Panc1 (cell line): ENCODE measurements around the gene ANO4. TPM values are rescaled to one million over a fixed set of nuclear protein-coding genes. Genes with fewer than 3 reads are reported as not detected.

Experiments
- ATAC-seq: fragments of 200-7000 bp; cut with Tn5 transposase; 2 replicates; pipeline ENCODE4 v1.9.1; 2020; ENCODE audit warnings: mild to moderate bottlenecking, moderate library complexity
- BruUV-seq: library from RNA; stranded (reverse); fragments of 400-500 nt; replicated peaks from 2 replicates; lab custom pipeline; 2021; lab: Mats Ljungman, UMichigan
- CTCF ChIA-PET: fragments of 300-600 bp; sonication (Branson Sonifier 250); formaldehyde crosslinking; loops from one replicate; lab custom pipeline; 2022; ENCODE audit warnings: antibody characterized with exemption; lab: Charles Lee
- POLR2A ChIA-PET: fragments of 300-600 bp; sonication (Branson Sonifier 250); formaldehyde crosslinking; loops from one replicate; lab custom pipeline; 2022; ENCODE audit warnings: antibody characterized with exemption; lab: Charles Lee
- DNase-seq: peaks from one replicate; pipeline ENCODE4 v3.0.0-alpha.2; 2010; ENCODE audit warnings: low read depth, low spot score
- H3K27ac ChIP-seq: 2 replicates; pipeline ENCODE4 v1.5.1; 2011; ENCODE audit warnings: mild to moderate bottlenecking, low read length, inconsistent platforms
- H3K27me3 ChIP-seq: fragments of 200-500 bp; sonication (Bioruptor generic); 2 replicates; pipeline ENCODE4 v1.6.0; 2014; ENCODE audit warnings: low read length, inconsistent platforms; ENCODE audit not compliant: control insufficient read depth, insufficient read depth
- H3K36me3 ChIP-seq: fragments of 200-500 bp; sonication (Bioruptor generic); 2 replicates; pipeline ENCODE4 v1.5.1; 2014; ENCODE audit warnings: inconsistent platforms, mild to moderate bottlenecking, low read length, moderate library complexity; ENCODE audit not compliant: control insufficient read depth, insufficient read depth
- H3K4me1 ChIP-seq: 2 replicates; pipeline ENCODE4 v1.5.1; 2011; ENCODE audit warnings: inconsistent platforms, mild to moderate bottlenecking, low read length, moderate library complexity; ENCODE audit not compliant: control insufficient read depth, insufficient read depth
- H3K4me3 ChIP-seq, 2 experiments: 2 replicates each; pipeline ENCODE4 v1.5.1; 2011 to 2012; ENCODE audit warnings: low read depth in 2 of 2, low read length in 2 of 2, mild to moderate bottlenecking in 2 of 2, inconsistent platforms in 1 of 2, moderate library complexity in 1 of 2
- H3K9me3 ChIP-seq: fragments of 200-500 bp; sonication (Bioruptor generic); 2 replicates; pipeline ENCODE4 v1.5.1; 2014; ENCODE audit warnings: low read depth, mild to moderate bottlenecking, inconsistent platforms, low read length, moderate library complexity; ENCODE audit not compliant: control insufficient read depth, insufficient read depth
- CTCF ChIP-seq: fragments of 450-650 bp; IDR thresholded peaks from 2 replicates; pipeline ENCODE4 v1.5.1; 2017; ENCODE audit warnings: mild to moderate bottlenecking
- POLR2AphosphoS5 ChIP-seq: IDR thresholded peaks from 2 replicates; pipeline ENCODE4 v1.6.1; 2012; ENCODE audit warnings: mild to moderate bottlenecking, low read depth, low read length, moderate library complexity
- REST ChIP-seq, 2 experiments: IDR thresholded peaks; 2 replicates each; pipeline ENCODE4 v1.6.1; 2011 to 2012; ENCODE audit warnings: low read depth in 2 of 2, control low read depth in 1 of 2, low read length in 1 of 2, mild to moderate bottlenecking in 1 of 2, moderate library complexity in 1 of 2; ENCODE audit not compliant: insufficient read depth in 1 of 2
- SIN3A ChIP-seq: IDR thresholded peaks from 2 replicates; pipeline ENCODE4 v1.6.1; 2012; ENCODE audit warnings: low read depth, mild to moderate bottlenecking, low read length, moderate library complexity, borderline replicate concordance; ENCODE audit not compliant: insufficient read depth
- TCF7L2 ChIP-seq: IDR thresholded peaks from 2 replicates; pipeline ENCODE4 v1.6.1; 2011; ENCODE audit warnings: mild to moderate bottlenecking, low read depth, low read length, inconsistent platforms
- in situ Hi-C: cut with HindIII; loops from 2 replicates; pipeline ENCODE4 v1.10.0; 2016; ENCODE audit warnings: low sequenced_read_pairs, low pct_unique_long_range_greater_than_20kb
- intact Hi-C: fragments of 100-400 bp; cut with micrococcal nuclease; formaldehyde crosslinking; loops from one replicate; pipeline ENCODE4 v1.10.0; 2022; ENCODE audit not compliant: unreplicated experiment
- total RNA-seq: library from RNA; stranded (reverse); gene quantifications from one replicate; pipeline ENCODE4 v1.2.1, GENCODE V29; 2021; ENCODE audit not compliant: unreplicated experiment

ANO4 gene
- total RNA-seq, 1 experiment from 2014 or later: not detected

- ATAC-seq: no peak
Measured at GRCh38 chr12:100954118-100954517, 159.5 kb downstream of the ANO4 start.

DNA sequence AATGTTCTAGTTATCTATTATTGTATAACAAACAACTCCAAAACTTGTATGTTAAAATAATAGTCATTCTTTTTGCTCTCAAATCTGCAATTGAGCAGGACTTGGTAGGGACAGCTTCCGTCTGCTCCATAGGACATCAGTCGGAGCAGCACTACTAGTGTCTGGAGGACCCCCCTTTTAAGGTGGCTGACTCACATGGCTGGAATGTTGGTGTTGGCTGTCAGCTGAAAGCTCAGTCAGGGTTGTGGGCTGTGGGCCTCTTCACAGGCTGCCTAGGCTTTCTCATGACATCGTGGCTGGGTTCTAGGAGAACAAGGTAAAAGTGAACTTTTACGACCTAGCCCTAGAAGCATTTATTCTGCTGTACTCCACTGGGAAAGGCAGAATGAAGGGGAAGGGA, 160.6 kb downstream of the ANO4 start:
- ChIA-PET POLR2A (no interaction called here), CTCF (no interaction called here)
- no peaks in the 10 kb centered on the region for H3K27me3 ChIP-seq
- H3K4me1 ChIP-seq: no peaks in the 10 kb centered on the region
- in situ Hi-C loops (no loop called here), intact Hi-C loops (no loop called here)
- no peaks in the 10 kb centered on the region for H3K9me3 ChIP-seq
- H3K36me3 ChIP-seq: no peaks in the 10 kb centered on the region
- H3K4me3 ChIP-seq: no peak overlapping the region
- no peak overlapping the region for H3K27ac ChIP-seq
- DNase-seq (no peak), ATAC-seq (no peak)
- no TSS peak for BruUV-seq
- TF ChIP-seq POLR2AphosphoS5 (no peak), REST (IDR thresholded peaks at IDR 0.05; ENCODE audit: insufficient read depth in 1 of 2, low read depth in 2 of 2, low read length in 1 of 2) (no peak), CTCF (no peak), TCF7L2 (no peak), SIN3A (no peak)

More at GRCh38 chr12:100954118-100954517, 159.5 kb downstream of the ANO4 start:
- in situ Hi-C loops: no loop called here
- H3K9me3 ChIP-seq: no peaks in the 10 kb centered on the region
- no peak overlapping the region for H3K27ac ChIP-seq
- POLR2A ChIA-PET: no interaction called here
- no peak for DNase-seq
- no TSS peak for BruUV-seq
- no peak for TF ChIP-seq TCF7L2
- H3K4me3 ChIP-seq: no peak overlapping the region
- H3K4me1 ChIP-seq: no peaks in the 10 kb centered on the region
- no peaks in the 10 kb centered on the region for H3K27me3 ChIP-seq
- CTCF ChIA-PET: no interaction called here
- intact Hi-C loops: no loop called here
- no peaks in the 10 kb centered on the region for H3K36me3 ChIP-seq

- Histone ChIP-seq H3K27ac (no peak overlapping the region), H3K36me3 (no peaks in the 10 kb centered on the region), H3K4me3 (no peak overlapping the region), H3K9me3 (no peaks in the 10 kb centered on the region), H3K4me1 (no peaks in the 10 kb centered on the region), H3K27me3 (no peaks in the 10 kb centered on the region)
- ChIA-PET CTCF (no interaction called here), POLR2A (no interaction called here)
- in situ Hi-C loops: no loop called here
- ATAC-seq: no peak
- intact Hi-C loops: no loop called here
- no TSS peak for BruUV-seq
- no peak for DNase-seq
- TF ChIP-seq TCF7L2 (no peak), SIN3A (no peak), CTCF (no peak), POLR2AphosphoS5 (no peak)
Measured at GRCh38 chr12:100956311-100956852, 161.8 kb downstream of the ANO4 start.
